HEK293 (cell line): Measurements from ENCODE around the gene ADRB2.

Source experiments
- EGR2 ChIP-seq: fragments of 450-650 bp; formaldehyde crosslinking; IDR thresholded peaks from 2 replicates; pipeline ENCODE4 v1.5.1; 2016; ENCODE audit warnings: low read depth, missing biosample characterization, missing genetic modification characterization
- GFI1B ChIP-seq: fragments of 450-650 bp; formaldehyde crosslinking; IDR thresholded peaks from 2 replicates; pipeline ENCODE4 v1.5.1; 2016; ENCODE audit warnings: missing biosample characterization, missing genetic modification characterization
- KLF16 ChIP-seq: fragments of 450-650 bp; formaldehyde crosslinking; IDR thresholded peaks from 2 replicates; pipeline ENCODE4 v1.5.1; 2017; ENCODE audit warnings: missing biosample characterization, missing genetic modification characterization
- KLF8 ChIP-seq: fragments of 450-650 bp; formaldehyde crosslinking; IDR thresholded peaks from 2 replicates; pipeline ENCODE4 v1.5.1; 2016; ENCODE audit warnings: missing biosample characterization, missing genetic modification characterization
- PRDM6 ChIP-seq: fragments of 450-650 bp; formaldehyde crosslinking; IDR thresholded peaks from 2 replicates; pipeline ENCODE4 v1.5.1; 2017; ENCODE audit warnings: missing biosample characterization, missing genetic modification characterization
- SETDB1 ChIP-seq: IDR thresholded peaks from one replicate; pipeline ENCODE4 v1.6.1; 2017; ENCODE audit warnings: mild to moderate bottlenecking, low read length, moderate library complexity, mixed read lengths; ENCODE audit not compliant: insufficient read length
- TCF7L2 ChIP-seq: IDR thresholded peaks from 2 replicates; pipeline ENCODE4 v1.6.1; 2011; ENCODE audit warnings: low read depth, mild to moderate bottlenecking, inconsistent platforms, low read length, moderate library complexity, borderline replicate concordance
- YY2 ChIP-seq: fragments of 450-650 bp; formaldehyde crosslinking; IDR thresholded peaks from 2 replicates; pipeline ENCODE4 v1.5.1; 2016; ENCODE audit warnings: missing biosample characterization, missing genetic modification characterization
- ZBTB21 ChIP-seq: fragments of 450-650 bp; formaldehyde crosslinking; IDR thresholded peaks from 2 replicates; pipeline ENCODE4 v1.5.1; 2017; ENCODE audit warnings: missing biosample characterization, missing genetic modification characterization
- ZBTB49 ChIP-seq: fragments of 450-650 bp; formaldehyde crosslinking; IDR thresholded peaks from 2 replicates; pipeline ENCODE4 v1.5.1; 2016; ENCODE audit warnings: missing biosample characterization, missing genetic modification characterization, low read depth
- ZNF114 ChIP-seq: fragments of 450-650 bp; formaldehyde crosslinking; IDR thresholded peaks from 2 replicates; pipeline ENCODE4 v1.5.0; 2017; ENCODE audit warnings: missing biosample characterization, missing genetic modification characterization
- ZNF202 ChIP-seq: fragments of 450-650 bp; formaldehyde crosslinking; IDR thresholded peaks from 2 replicates; pipeline ENCODE4 v1.5.1; 2016; ENCODE audit warnings: missing biosample characterization, missing genetic modification characterization, borderline replicate concordance
- ZNF274 ChIP-seq, 2 experiments: fragments of 200-500 bp in 1 of 2; fragments of 450-650 bp in 1 of 2; sonication (Bioruptor generic) in 1 of 2; formaldehyde crosslinking in 1 of 2; IDR thresholded peaks; 2 replicates each; pipeline versions ENCODE4 v1.5.1 to v1.6.1; 2014 to 2016; ENCODE audit warnings: borderline replicate concordance in 1 of 2, inconsistent platforms in 1 of 2, low read length in 1 of 2, missing biosample characterization in 1 of 2, missing genetic modification characterization in 1 of 2
- ZNF362 ChIP-seq: fragments of 450-650 bp; formaldehyde crosslinking; IDR thresholded peaks from 2 replicates; pipeline ENCODE4 v1.5.1; 2016; ENCODE audit warnings: missing biosample characterization, missing genetic modification characterization
- ZNF391 ChIP-seq: fragments of 450-650 bp; formaldehyde crosslinking; IDR thresholded peaks from 2 replicates; pipeline ENCODE4 v1.5.1; 2016; ENCODE audit warnings: low read depth, missing biosample characterization, missing genetic modification characterization, borderline replicate concordance
- ZNF416 ChIP-seq: fragments of 450-650 bp; formaldehyde crosslinking; IDR thresholded peaks from 2 replicates; pipeline ENCODE4 v1.5.1; 2016; ENCODE audit warnings: missing biosample characterization, missing genetic modification characterization
- ZNF513 ChIP-seq: fragments of 450-650 bp; IDR thresholded peaks from 2 replicates; pipeline ENCODE4 v1.5.1; 2018; ENCODE audit warnings: missing biosample characterization, missing genetic modification characterization
- ZNF514 ChIP-seq: fragments of 450-650 bp; formaldehyde crosslinking; IDR thresholded peaks from 2 replicates; pipeline ENCODE4 v1.5.1; 2016; ENCODE audit warnings: missing biosample characterization, missing genetic modification characterization
- ZNF558 ChIP-seq: fragments of 450-650 bp; formaldehyde crosslinking; IDR thresholded peaks from 2 replicates; pipeline ENCODE4 v1.5.1; 2016; ENCODE audit warnings: missing biosample characterization, missing genetic modification characterization
- ZNF585B ChIP-seq: fragments of 450-650 bp; formaldehyde crosslinking; IDR thresholded peaks from 2 replicates; pipeline ENCODE4 v1.5.1; 2016; ENCODE audit warnings: missing biosample characterization, missing genetic modification characterization
- ZNF621 ChIP-seq: fragments of 450-650 bp; formaldehyde crosslinking; IDR thresholded peaks from 2 replicates; pipeline ENCODE4 v1.5.1; 2017; ENCODE audit warnings: missing biosample characterization, missing genetic modification characterization
- ZNF692 ChIP-seq: fragments of 450-650 bp; formaldehyde crosslinking; IDR thresholded peaks from 2 replicates; pipeline ENCODE4 v1.5.1; 2016; ENCODE audit warnings: missing biosample characterization, missing genetic modification characterization
- ZNF701 ChIP-seq: fragments of 450-650 bp; formaldehyde crosslinking; IDR thresholded peaks from 2 replicates; pipeline ENCODE4 v1.5.1; 2016; ENCODE audit warnings: missing biosample characterization, missing genetic modification characterization
- ZXDB ChIP-seq: fragments of 450-650 bp; formaldehyde crosslinking; IDR thresholded peaks from 2 replicates; pipeline ENCODE4 v1.5.1; 2016; ENCODE audit warnings: missing biosample characterization, missing genetic modification characterization

Gene ADRB2

GRCh38 chr5:148826053-148826738 is at the start of gene ADRB2 (continued):
- TF ChIP-seq ZNF391 (tag by site-specific recombination) (0 out of 2 replicates have a peak, but pooled peaks have one; percentile 7), GFI1B (tag by site-specific recombination) (no peak), ZNF114 (no peak), ZNF416 (tag by site-specific recombination) (no peak), ZNF585B (tag by site-specific recombination) (no peak), KLF8 (tag by site-specific recombination) (peak; percentile 86), ZNF202 (tag by site-specific recombination) (no peak), SETDB1 (no peak), ZNF692 (tag by site-specific recombination) (peak; percentile 73), TCF7L2 (no peak), KLF16 (tag by site-specific recombination) (no peak), ZNF274 (IDR thresholded peaks at IDR 0.05; ENCODE audit: low read length) (no peak), ZNF274 (tag by site-specific recombination; IDR thresholded peaks at IDR 0.05; ENCODE audit: borderline replicate concordance) (no peak), ZNF362 (no peak), ZNF558 (tag by site-specific recombination) (no peak), EGR2 (tag by site-specific recombination) (no peak), PRDM6 (no peak), ZXDB (0 out of 2 replicates have a peak, but pooled peaks have one; percentile 53), ZNF701 (tag by site-specific recombination) (no peak), ZNF514 (tag by site-specific recombination) (no peak), YY2 (tag by site-specific recombination) (no peak), ZBTB49 (tag by site-specific recombination) (no peak), ZNF513 (tag by site-specific recombination) (no peak), ZNF621 (tag by site-specific recombination) (no peak), ZBTB21 (tag by site-specific recombination) (no peak)
